GM23248 (cell line): ENCODE data around the gene SPSB4. TPM values are rescaled to one million over a fixed set of nuclear protein-coding genes. Genes with fewer than 3 reads are reported as not detected.
A peak's percentile ranks its signal among the peaks of the same experiment; 100 is the strongest.

Source experiments
- DNase-seq: peaks from one replicate; pipeline ENCODE4 v3.0.0-alpha.2; 2015
- H2AFZ ChIP-seq: fragments of 200-600 bp; sonication (generic); 2 replicates; pipeline ENCODE4 v1.6.1; 2016; ENCODE audit warnings: antibody characterized with exemption
- H3F3A ChIP-seq: fragments of 200-600 bp; sonication (generic); 2 replicates; pipeline ENCODE4 v1.6.1; 2016; ENCODE audit warnings: mild to moderate bottlenecking, antibody characterized with exemption, mixed run types; ENCODE audit not compliant: insufficient read depth
- H3K27ac ChIP-seq: fragments of 200-600 bp; sonication (generic); 2 replicates; pipeline ENCODE4 v1.5.1; 2016; ENCODE audit warnings: mild to moderate bottlenecking
- H3K27me3 ChIP-seq: fragments of 200-600 bp; sonication (generic); replicated peaks from 2 replicates; pipeline ENCODE4 v1.6.1; 2016; ENCODE audit warnings: mild to moderate bottlenecking; ENCODE audit not compliant: insufficient read depth
- H3K36me3 ChIP-seq: fragments of 200-600 bp; sonication (generic); 2 replicates; pipeline ENCODE4 v1.6.1; 2016; ENCODE audit warnings: low read depth, mild to moderate bottlenecking
- H3K4me1 ChIP-seq: fragments of 200-600 bp; sonication (generic); 2 replicates; pipeline ENCODE4 v1.6.1; 2016; ENCODE audit warnings: mild to moderate bottlenecking; ENCODE audit not compliant: insufficient read depth
- H3K4me2 ChIP-seq: fragments of 200-600 bp; sonication (generic); one replicate; pipeline ENCODE4 v1.6.1; 2016; ENCODE audit warnings: mild to moderate bottlenecking; ENCODE audit not compliant: unreplicated experiment
- H3K4me3 ChIP-seq: fragments of 200-600 bp; sonication (generic); 2 replicates; pipeline ENCODE4 v1.5.1; 2016; ENCODE audit warnings: mild to moderate bottlenecking
- H3K79me2 ChIP-seq: fragments of 200-600 bp; sonication (generic); 2 replicates; pipeline ENCODE4 v1.6.1; 2016; ENCODE audit warnings: mild to moderate bottlenecking; ENCODE audit not compliant: insufficient read depth
- H3K9ac ChIP-seq: fragments of 200-600 bp; sonication (generic); 2 replicates; pipeline ENCODE4 v1.6.1; 2016; ENCODE audit warnings: mild to moderate bottlenecking
- H3K9me2 ChIP-seq: fragments of 200-600 bp; sonication (generic); 2 replicates; pipeline ENCODE4 v1.6.1; 2016; ENCODE audit warnings: mixed run types, mild to moderate bottlenecking, moderate library complexity; ENCODE audit not compliant: insufficient read depth
- H3K9me3 ChIP-seq: fragments of 200-600 bp; sonication (generic); one replicate; pipeline ENCODE4 v1.6.1; 2017; ENCODE audit warnings: low read depth
- H4K20me1 ChIP-seq: fragments of 200-600 bp; sonication (generic); 2 replicates; pipeline ENCODE4 v1.6.0; 2016; ENCODE audit not compliant: insufficient read depth
- EZH2 ChIP-seq: fragments of 200-600 bp; sonication (generic); IDR thresholded peaks from 2 replicates; pipeline ENCODE4 v1.6.1; 2018; ENCODE audit warnings: antibody characterized with exemption, mild to moderate bottlenecking; ENCODE audit not compliant: insufficient read depth, poor library complexity, severe bottlenecking
- EZH2phosphoT487 ChIP-seq: fragments of 200-600 bp; sonication (generic); IDR thresholded peaks from 2 replicates; pipeline ENCODE4 v1.6.1; 2018; ENCODE audit warnings: antibody characterized with exemption, moderate library complexity, mild to moderate bottlenecking, low read depth; ENCODE audit not compliant: insufficient read depth
- WGBS, 2 experiments: methylation state at CpG; one replicate each; pipeline ENCODE4 v1.1.6; 2015 to 2017; ENCODE audit warnings: low lambda C conversion rate in 2 of 2, low coverage in 1 of 2; ENCODE audit errors: missing lambda C conversion rate in 2 of 2; 5-methylcytosine and 5-hydroxymethylcytosine counted together
- in situ Hi-C: fragments of 300-500 bp; cut with MboI; formaldehyde crosslinking; loops from 2 replicates; pipeline ENCODE4 v1.15.0; 2020
- polyA plus RNA-seq: library from polyadenylated mRNA; unstranded; fragments of >200 nt; fragmentation: Nextera tagmentation; extraction: Ambion mirVana; gene quantifications from 2 replicates; pipeline ENCODE4 v1.2.1, GENCODE V29; 2016
- total RNA-seq: library from RNA; depleted of rRNA; stranded (reverse); fragments of >200 nt; shearing (Covaris generic); gene quantifications from 2 replicates; pipeline ENCODE4 v1.2.3, GENCODE V29; 2014

The SPSB4 gene
- total and polyA plus RNA-seq, 2 experiments from 2014 or later, result not detected

- Histone ChIP-seq H4K20me1 (no peaks in the 10 kb centered on the region), H3K27ac (no peak overlapping the region), H3K9me2 (no peaks in the 10 kb centered on the region), H3K79me2 (no peaks in the 10 kb centered on the region), H3K27me3 (no peaks in the 10 kb centered on the region), H2AFZ (no peak overlapping the region), H3K9me3 (no peaks in the 10 kb centered on the region), H3K9ac (no peak overlapping the region), H3K36me3 (no peaks in the 10 kb centered on the region), H3K4me1 (no peaks in the 10 kb centered on the region), H3K4me2 (no peak overlapping the region), H3F3A (no peaks in the 10 kb centered on the region), H3K4me3 (no peak overlapping the region)
- WGBS, 2 experiments, result 18 to 20% methylated on average over 7 of the region's 7 CpGs
- peak; percentile 86 for DNase-seq
- no peak for TF ChIP-seq EZH2
- in situ Hi-C loops, result loop anchor here (5.0 kb wide), 2 partner anchors 94 to 209 kb away; no protein-coding TSS in a partner anchor
Observed at GRCh38 chr3:141105828-141106628, 54.9 kb downstream of the SPSB4 start.

DNA sequence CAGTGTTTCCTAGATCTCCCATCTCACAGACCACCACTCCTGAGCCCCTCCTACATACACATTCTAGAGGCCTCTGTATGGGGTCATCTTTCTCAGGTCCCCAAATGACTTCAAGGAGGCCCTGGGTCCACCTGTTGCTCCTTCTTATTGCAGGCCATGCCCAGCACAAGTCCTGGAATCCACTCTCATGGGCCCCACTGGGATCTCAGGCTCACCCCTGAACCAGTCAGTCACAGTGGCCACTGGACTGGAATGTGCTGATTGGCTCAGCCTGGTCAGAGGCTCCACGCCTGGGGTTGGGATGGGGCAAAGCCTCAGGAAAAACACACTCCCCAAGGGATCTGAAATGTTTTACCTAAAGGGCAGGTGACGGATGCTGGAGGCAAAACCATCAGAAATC lies 55.7 kb downstream of the SPSB4 start:
- Histone ChIP-seq H3K9ac (no peak overlapping the region), H3F3A (no peaks in the 10 kb centered on the region), H3K36me3 (no peaks in the 10 kb centered on the region), H2AFZ (no peak overlapping the region), H3K4me2 (no peak overlapping the region), H4K20me1 (no peaks in the 10 kb centered on the region), H3K79me2 (no peaks in the 10 kb centered on the region), H3K4me1 (no peaks in the 10 kb centered on the region), H3K27me3 (no peaks in the 10 kb centered on the region), H3K9me3 (no peaks in the 10 kb centered on the region), H3K9me2 (no peaks in the 10 kb centered on the region), H3K27ac (no peak overlapping the region), H3K4me3 (no peak overlapping the region)
- no peak for TF ChIP-seq EZH2
- TF ChIP-seq EZH2phosphoT487, result no peak
- DNase-seq, result no peak
- WGBS, 2 experiments, result 39 to 46% methylated on average over 2 of the region's 2 CpGs
- in situ Hi-C loops, result loop anchor here (5.0 kb wide), 2 partner anchors 95 to 210 kb away; no protein-coding TSS in a partner anchor

DNA sequence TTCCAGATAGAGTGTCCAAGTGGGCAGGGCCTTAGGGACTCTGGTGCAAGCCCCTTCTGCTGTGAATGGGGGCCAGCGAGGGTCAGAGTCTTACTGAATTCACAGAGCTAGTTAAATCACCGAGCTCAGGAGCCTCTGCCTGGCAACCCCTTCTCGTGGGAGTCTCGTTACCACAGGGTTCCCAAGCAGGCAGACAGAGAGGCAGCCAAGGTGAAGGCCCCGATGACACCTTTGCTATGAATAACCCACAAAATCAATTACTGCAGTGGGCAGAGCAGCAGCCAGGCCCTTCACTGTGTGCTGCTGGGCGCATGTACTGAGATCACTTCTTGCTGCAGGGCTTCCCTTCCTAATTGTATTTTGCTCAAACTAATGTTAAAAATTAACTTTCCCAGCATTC lies 56.9 kb downstream of the SPSB4 start:
- no peak for DNase-seq
- WGBS, 2 experiments, result 44 to 63% methylated on average over 6 of the region's 6 CpGs
- Histone ChIP-seq H3K36me3 (no peaks in the 10 kb centered on the region), H3K27ac (no peak overlapping the region), H3K9ac (no peak overlapping the region), H3K4me3 (no peak overlapping the region), H3K27me3 (no peaks in the 10 kb centered on the region), H3F3A (no peaks in the 10 kb centered on the region), H3K4me1 (no peaks in the 10 kb centered on the region), H4K20me1 (no peaks in the 10 kb centered on the region), H2AFZ (no peak overlapping the region), H3K79me2 (no peaks in the 10 kb centered on the region), H3K4me2 (no peak overlapping the region), H3K9me2 (no peaks in the 10 kb centered on the region), H3K9me3 (no peaks in the 10 kb centered on the region)
- in situ Hi-C loops, result loop anchor here (5.0 kb wide), 2 partner anchors 96 to 211 kb away; no protein-coding TSS in a partner anchor
- no peak for TF ChIP-seq EZH2phosphoT487
- no peak for TF ChIP-seq EZH2

GRCh38 chr3:141109751-141110150 lies 58.6 kb downstream of the SPSB4 start:
- no peak overlapping the region for H3K27ac ChIP-seq
- no peaks in the 10 kb centered on the region for H3K36me3 ChIP-seq
- no peak overlapping the region for H2AFZ ChIP-seq
- in situ Hi-C loops, result loop anchor here (5.0 kb wide), 2 partner anchors 97 to 212 kb away; no protein-coding TSS in a partner anchor
- no peaks in the 10 kb centered on the region for H4K20me1 ChIP-seq
- H3K4me1 ChIP-seq, result no peaks in the 10 kb centered on the region
- H3F3A ChIP-seq, result no peaks in the 10 kb centered on the region
- no peak overlapping the region for H3K4me3 ChIP-seq
- H3K79me2 ChIP-seq, result no peaks in the 10 kb centered on the region
- H3K9me3 ChIP-seq, result no peaks in the 10 kb centered on the region
- H3K27me3 ChIP-seq, result no peaks in the 10 kb centered on the region
- TF ChIP-seq EZH2phosphoT487 (no peak), EZH2 (no peak)
- no peak overlapping the region for H3K9ac ChIP-seq
- 48 to 63% methylated on average over 7 of the region's 7 CpGs for WGBS, 2 experiments
- no peaks in the 10 kb centered on the region for H3K9me2 ChIP-seq
- no peak overlapping the region for H3K4me2 ChIP-seq
- DNase-seq, result no peak
